Sigmoid colon (tissue), 4 donors: ENCODE data around the gene PHYHIPL.

ENCODE experiments used
- CTCF ChIP-seq, 4 experiments: fragments of 450-650 bp in 3 of 4; fragments of 200-600 bp in 1 of 4; IDR thresholded peaks; one replicate each; pipeline ENCODE4 v1.5.1; 2016 to 2019; ENCODE audit warnings: antibody characterized with exemption in 4 of 4, mild to moderate bottlenecking in 3 of 4, moderate library complexity in 2 of 4
- POLR2A ChIP-seq, 2 donors: fragments of 450-650 bp; IDR thresholded peaks; one replicate each; pipeline ENCODE4 v1.6.1; 2016; ENCODE audit warnings: antibody characterized with exemption in 2 of 2, mild to moderate bottlenecking in 2 of 2, moderate library complexity in 2 of 2
- POLR2AphosphoS5 ChIP-seq, 4 donors: sonication (generic); formaldehyde crosslinking; IDR thresholded peaks; one replicate each; pipeline ENCODE4 v1.6.1; 2017; ENCODE audit warnings: antibody characterized with exemption in 4 of 4

DNA sequence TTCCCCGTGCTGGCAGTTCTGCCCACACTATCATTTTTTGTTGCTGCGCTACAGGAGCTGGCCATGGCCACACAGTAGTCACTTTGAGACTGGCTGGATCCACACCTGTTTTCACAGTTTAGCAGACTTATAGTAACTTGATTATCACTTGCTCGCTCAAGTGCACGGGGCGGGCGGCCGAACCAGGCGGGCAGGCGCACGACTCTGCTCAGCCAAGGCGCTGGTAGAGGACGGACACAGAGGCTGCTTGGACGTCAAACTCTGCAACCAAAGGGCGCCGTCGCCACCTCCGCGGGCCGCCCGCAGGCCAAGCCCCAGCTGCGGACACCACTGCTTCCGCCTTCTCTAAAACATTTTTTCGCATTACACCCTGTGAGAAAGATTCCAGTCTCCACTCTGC is 38.4 kb upstream of the PHYHIPL start:
- TF ChIP-seq CTCF (IDR thresholded peaks at IDR 0.05) (no peak), POLR2A (IDR thresholded peaks at IDR 0.05) (no peak), POLR2AphosphoS5 (IDR thresholded peaks at IDR 0.05) (no peak)
